Right ventricle myocardium superior (tissue), 1 donor: ENCODE measurements around the gene DCTD. TPM values are rescaled to one million over a fixed set of nuclear protein-coding genes. Genes with fewer than 3 reads are reported as not detected.

ENCODE experiments used
- ATAC-seq: fragments of 200-7000 bp; cut with Tn5 transposase; one replicate; pipeline ENCODE4 v1.9.1; 2020; ENCODE audit warnings: mild to moderate bottlenecking; ENCODE audit not compliant: poor library complexity
- DNase-seq: peaks from one replicate; pipeline ENCODE4 v3.0.0-alpha.2; 2020
- intact Hi-C: fragments of 100-400 bp; cut with DNase I; formaldehyde crosslinking; loops from one replicate; pipeline ENCODE4 v1.11.2; 2022
- total RNA-seq: library from RNA; stranded (reverse); fragmentation: NEBNext Ultra II Directional; extraction: Animal tissue kit (Norgen Biotek cat#: 25700); gene quantifications from one replicate; pipeline ENCODE4 v1.2.1, GENCODE V29; 2021
- donor health status: DM: no; HTN: yes; CAD: no; lungs with severe emphysema.

The DCTD gene
- total RNA-seq, 1 donor from 2014 or later, result 38.0 TPM

DNA sequence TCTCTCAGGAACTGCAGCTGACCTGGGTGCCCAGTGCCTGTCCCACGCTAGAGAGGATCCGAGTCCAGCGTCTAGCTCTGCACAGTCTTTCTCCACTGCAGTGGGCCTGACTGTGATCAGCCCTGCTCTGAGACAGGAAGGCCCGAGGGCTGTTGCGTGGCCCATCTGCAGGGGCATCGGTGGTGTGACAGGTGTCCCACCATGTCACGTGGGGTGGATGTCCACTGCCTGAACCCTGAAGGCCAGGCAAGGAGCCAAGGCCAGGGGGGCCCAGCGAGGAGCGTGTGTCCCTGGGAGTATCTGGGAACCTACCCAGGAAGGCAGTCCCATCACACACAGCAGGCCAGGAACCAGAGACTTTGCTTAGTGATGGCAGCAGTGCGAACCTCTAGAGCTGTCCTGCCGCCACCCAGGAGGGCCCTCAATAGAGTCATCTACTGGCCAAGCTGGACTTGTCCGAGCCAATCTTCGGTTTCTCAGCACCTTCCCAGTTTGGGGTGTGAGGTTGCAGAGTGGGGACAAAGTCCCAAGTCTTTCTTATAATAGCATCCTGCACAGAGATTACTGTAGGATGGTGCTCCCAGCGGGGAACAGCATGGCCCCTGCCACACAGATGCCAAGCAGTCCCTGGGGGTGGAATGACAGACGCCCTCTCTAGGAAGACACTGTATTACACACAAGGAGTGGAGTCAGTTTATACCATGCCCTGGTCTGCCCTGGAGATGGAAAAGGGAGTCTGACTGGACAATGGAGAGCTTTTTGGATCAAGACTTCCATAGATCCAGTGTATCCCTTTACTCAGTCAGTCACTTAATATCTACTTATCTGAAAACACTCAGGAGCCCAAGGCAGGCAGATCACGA is 38.3 kb downstream of the DCTD start:
- intact Hi-C loops, result no loop called here
- ATAC-seq (no peak), DNase-seq (no peak)

DNA sequence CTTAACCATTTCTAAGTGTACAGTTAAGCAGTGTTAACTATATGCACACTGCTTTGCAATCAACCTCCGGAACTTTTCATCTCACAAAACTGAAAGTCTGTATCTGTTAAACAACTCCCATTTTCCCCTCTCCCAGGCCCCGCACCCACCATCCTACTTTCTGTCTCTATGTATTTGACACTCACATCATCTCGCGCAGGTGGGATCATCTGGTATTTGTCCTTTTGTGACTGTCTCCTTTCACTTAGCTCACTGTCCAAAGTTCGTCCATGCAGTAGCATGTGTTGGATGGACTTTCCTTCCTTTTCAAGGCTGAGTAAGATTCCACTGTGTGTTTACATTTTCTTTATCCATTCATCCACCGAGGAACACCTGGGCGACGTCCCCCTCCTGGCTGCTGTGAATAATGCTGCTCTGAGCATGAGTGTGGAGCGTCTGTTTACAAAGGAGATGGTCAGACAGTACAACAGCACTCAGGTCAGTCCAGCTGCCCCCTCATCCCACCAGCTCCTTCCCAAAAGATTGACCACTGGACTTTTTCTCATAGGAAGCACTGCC is 39.8 kb downstream of the DCTD start:
- no peak for DNase-seq
- intact Hi-C loops, result no loop called here

DNA sequence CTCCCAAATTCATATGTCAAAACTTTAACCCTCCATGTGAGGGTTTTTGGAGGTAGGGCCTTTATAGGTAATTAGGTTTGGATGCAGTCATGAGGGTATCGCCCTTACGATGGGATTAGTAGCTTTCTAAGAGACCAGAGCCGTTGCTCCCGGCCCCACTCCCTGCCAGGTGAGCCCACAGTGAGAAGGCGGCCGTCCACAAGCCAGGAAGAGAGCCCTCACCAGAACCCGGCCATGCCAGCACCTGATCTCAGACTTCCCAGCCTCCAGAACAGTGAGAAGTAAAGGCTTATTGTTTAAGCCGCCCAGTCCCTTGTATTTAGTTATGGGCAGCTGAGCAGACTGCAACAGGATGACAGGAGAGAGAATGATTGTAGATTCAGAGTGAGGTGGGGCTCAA is 40.8 kb downstream of the DCTD start:
- no peak for DNase-seq
- ATAC-seq, result no peak
- intact Hi-C loops, result no loop called here

More for the DNA sequence above, 39.8 kb downstream of the DCTD start:
- no peak for ATAC-seq

DNA sequence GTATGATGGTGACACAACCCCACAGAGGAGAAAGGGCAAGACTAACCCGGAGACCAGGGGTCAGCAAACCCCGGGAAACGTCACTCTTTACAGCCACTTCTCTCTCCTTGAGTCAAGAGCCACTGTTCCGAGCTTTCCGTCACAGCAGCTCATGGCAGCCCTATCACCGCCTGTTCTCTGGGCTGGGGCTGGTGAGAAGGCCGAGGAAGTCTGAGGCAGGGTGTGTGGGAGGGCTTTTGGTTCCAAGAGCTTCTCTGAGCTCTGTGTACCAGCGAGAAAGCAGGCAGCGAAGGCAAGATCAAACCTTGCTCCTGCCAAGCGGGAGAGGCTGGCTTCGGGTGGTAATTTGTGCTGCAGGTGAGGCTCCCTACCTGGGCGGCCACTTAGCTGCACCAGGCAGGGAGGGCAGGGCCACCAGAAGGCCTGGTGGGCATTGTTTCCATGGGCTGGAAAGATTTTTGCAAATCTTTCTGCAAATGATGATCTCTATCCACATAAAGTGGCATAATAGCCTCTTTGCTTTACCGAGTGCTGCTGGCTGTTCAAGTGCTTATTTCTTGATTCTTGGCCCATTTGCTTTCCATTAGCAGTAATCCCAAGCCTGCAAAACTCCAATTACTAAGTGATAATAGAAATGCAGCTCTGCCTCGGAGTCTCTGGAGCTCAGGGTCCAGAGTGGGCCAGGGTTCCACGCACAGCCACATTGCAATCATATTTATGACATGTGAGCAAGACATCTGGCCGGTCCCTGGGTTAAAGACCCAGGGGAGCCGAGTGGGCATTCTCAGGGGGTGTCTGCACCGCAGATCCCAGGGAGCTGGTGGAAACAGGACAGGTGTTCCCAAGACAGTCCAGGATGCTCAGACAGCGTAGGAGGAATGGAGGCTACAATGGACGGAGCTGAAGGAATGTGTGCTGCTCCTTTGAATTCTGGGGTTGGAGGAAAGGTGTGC is 41.5 kb downstream of the DCTD start:
- DNase-seq (no peak), ATAC-seq (no peak)
- intact Hi-C loops, result no loop called here

DNA sequence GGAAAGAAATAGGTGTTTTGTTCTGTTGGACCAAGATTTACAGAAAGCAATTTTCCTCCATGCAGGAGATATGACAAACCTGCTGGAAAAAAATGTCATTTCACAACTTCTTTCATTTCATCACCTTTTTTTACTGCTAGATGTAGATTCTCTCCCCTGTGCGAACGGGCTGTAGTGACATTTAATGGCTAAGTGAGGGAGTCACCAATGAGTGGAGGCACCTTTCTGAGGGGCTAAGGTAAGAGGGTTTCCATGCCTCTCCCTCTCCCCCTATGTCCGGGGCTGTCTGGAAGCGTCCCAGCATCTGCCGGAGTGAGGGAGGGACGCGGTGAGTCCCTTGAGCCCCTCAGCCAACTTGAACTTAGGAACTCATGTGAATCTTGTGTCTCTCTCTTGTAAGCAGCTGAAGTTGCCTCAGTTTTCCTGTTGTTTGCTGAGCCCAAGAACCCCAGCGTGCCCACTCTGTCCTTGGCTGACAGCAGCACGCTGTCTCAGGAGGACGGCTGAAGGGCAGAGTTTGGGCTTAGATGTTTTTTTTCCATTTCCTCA is 42.3 kb downstream of the DCTD start:
- DNase-seq (no peak), ATAC-seq (no peak)
- intact Hi-C loops, result no loop called here

DNA sequence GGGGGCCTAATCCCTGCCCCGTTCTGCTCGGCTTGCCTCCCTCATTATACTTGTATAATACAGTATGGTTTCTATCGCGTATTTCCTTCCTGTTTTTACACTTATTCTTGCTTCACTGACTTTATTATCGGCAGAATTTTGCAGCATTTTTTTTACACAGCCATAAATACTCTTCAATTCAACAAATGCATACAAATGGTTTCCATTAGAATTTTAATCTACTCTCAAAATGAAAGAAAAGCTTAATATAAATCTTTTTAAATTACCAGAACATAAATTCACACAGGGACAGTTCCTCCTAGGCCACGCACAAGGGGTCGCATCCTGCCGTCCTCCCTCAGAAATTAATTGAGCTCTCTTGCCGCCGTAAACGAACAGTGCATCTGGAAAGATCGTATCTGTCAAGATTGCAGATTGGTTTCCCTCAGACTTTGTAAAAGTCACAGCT is 42.9 kb downstream of the DCTD start:
- intact Hi-C loops, result no loop called here
- DNase-seq (no peak), ATAC-seq (no peak)

DNA sequence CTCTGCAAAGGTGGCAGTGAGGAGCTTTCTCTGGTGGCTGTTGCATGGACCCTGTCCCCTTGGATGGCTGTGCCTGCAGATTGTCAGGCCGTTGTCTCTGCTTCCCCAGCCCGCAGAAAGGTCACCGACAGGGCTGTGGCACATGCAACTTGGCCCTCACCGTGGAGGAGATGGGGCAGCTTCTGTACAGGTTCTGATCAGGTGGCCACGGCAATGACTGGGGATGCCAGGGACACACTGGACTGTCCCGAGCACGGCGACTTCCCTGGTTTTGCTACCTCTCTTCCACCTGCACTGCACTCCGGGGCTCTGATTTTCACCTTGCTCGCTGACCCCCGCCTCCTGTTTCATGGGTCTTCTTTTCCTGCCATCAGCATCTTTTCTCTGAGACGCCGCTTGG is 43.5 kb downstream of the DCTD start:
- ATAC-seq, result no peak
- no peak for DNase-seq
- intact Hi-C loops, result no loop called here

DNA sequence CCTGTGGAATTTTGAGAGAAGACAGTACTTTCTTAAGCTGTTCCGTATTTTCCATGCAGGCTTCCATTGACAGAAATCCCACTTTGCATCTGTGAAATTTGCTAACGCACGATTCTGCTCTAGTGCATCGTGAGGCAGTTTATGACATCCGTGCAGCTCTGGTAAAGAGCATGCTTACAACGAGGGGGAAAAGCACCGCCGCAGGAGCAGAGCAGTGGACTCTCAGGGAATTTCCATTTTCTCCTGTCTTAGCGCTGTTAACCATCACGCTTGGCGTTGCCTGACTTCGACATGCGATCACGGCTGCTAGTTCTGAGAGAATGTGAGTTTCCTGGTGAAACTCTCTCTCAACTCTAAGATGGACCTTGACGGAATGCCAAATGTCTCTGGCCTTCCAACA is 43.9 kb downstream of the DCTD start:
- intact Hi-C loops, result no loop called here
- ATAC-seq, result no peak
- no peak for DNase-seq

DNA sequence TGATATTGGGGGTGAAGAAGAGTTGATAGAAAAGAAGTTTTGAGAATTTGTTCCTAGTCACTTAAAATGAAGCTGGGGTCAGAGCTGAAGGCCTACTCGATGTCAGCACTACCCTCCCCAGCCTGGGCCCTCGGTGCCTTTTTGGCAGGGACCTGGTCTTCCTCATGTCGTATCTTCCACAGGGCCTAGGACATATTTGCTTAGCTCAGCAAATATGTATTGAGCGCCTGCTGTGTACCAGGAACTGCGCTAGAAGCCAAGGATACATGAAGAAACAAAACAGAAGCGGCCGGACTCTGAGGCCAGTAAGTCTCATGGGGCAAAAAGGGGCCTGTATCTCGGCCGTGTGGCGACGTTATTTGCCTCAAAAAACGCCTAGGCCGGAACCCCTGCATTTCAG is 44.3 kb downstream of the DCTD start:
- no peak for ATAC-seq
- DNase-seq, result no peak
- intact Hi-C loops, result no loop called here

DNA sequence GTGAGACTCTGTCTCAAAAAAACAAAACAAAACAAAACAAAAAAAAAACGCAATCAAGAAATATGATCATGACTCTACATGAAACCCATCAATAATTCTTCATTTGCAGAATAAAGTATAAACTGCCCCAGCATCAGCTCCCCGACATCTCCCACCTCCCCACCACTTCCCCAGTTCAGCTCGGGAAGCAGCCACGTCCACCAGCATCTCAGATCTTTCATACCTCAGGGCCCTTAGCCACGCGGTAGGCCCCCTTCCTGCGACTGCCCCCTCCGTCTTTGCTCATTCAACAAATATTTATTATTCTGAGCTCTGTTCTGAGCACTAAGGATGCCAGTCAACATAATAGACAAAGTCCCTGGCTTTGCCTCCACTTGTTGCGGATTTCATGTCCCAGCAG is 45.6 kb downstream of the DCTD start:
- no peak for ATAC-seq
- intact Hi-C loops, result no loop called here

DNA sequence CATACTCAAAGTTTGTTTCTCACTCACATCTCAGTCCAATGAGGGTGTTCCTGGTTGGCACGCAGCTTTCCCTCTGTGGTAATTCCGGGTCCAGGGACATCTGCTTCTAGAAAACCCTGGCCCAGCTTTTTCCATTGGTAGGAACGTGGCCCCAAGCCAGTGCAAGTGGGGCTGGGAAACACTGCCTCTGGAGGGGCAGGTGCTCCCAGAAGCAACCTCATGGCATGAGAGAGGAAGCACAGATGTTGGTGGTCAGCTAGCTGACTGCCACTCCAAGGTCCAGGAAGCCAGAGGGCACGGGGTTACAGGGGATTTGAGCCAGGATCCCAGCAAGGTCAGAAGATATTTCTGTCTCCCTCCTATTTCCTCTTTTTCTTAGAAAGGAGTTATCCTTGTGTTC is 47.5 kb downstream of the DCTD start:
- no peak for ATAC-seq
- DNase-seq, result no peak
- intact Hi-C loops, result no loop called here

More for the DNA sequence above, 45.6 kb downstream of the DCTD start:
- no peak for DNase-seq

DNA sequence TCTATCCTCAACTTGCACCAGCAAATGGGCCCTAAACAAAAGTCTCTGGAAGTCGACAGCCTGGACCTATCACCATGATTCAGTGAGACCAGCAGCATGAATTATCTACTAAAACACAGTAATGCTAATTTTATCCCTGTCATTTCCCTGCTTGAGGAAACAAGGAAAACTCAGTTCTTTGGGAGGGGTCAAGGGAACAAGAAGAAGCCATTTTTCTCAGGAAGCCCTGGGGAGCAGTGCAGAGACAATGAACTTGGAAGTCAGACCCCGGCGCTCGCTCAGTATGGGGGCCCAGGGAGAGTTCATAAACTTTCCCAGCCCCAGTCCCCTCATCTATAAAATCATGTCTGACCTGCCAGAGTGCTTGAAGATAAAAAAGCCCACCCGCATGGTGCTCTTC is 50.4 kb downstream of the DCTD start:
- intact Hi-C loops, result no loop called here
- no peak for DNase-seq
- no peak for ATAC-seq

DNA sequence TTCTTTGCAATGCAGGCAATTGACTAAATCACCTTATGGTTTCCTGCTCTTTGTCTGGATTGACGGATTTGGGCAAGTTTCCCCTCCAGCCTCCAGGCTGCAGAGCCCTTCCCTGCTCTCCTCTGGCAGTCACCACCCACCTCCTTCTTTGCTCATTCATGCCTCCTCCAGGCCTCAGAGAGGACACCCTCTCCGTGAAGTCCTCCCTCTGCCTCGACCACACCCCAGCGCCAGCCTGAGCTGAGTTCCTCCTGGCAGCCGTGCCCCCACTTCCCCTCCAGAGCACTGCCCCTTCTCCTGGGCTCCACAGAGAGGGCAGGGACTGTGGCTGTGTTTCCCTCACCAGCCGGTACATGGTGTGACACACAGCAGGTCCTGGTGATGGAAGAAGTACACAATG is 53.7 kb downstream of the DCTD start:
- DNase-seq, result no peak
- no peak for ATAC-seq
- intact Hi-C loops, result no loop called here

DNA sequence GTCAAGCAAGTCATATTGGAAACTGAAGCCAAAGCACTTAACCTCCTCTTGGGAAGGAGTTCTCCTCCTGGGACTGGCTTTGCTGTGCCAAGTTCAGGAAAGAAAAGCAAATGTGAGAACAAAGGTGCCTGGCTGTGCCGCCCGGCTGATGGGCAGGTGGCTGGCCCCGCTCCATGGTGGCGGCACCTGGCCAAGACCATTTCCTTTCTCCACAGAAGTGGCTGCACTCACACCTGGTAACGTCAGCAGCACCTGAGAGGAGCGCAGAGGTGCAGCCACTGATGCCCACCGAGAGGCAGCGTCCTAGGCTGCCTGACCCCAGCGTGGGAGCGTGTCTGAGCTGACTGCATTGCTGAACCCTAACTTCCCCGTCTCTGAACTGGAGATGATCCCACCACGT is 54.3 kb downstream of the DCTD start:
- no peak for ATAC-seq
- intact Hi-C loops, result no loop called here
- DNase-seq, result no peak

DNA sequence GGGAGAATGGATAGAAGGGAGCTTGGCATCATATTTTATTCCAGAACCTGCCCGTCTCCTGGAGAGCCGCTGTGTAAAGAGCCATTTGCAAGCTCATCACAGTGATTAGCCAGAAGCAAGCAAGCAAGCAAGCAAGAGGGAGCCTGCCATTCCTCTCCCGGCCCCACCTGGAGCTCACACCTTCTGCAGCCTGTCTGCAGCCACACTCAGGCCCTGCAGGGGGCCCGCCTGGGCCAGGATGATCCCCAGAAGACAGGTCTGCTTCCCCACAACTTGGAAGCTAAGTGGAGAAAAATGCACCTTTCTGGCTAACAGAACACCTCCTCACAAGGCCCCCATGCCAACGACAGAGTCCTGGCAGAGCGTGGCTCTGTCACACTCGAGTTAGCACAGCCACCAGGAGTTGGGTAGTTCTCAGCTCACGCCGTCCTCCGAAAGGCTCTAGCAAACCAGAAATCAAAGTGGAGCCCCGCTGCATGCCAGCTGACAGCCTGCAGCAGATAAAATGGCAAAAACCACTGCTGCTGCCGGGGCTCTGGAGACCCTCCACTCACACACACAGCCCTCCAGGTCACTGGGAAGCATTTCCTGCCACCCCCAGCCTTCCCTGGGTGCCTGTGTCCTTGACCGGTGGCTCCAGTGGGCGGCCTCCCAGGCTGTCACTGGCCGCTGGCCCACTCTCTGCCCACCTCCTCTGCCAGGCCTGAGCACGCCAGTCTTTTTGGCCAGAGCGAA is 54.9 kb downstream of the DCTD start:
- ATAC-seq (no peak), DNase-seq (no peak)
- intact Hi-C loops, result no loop called here

DNA sequence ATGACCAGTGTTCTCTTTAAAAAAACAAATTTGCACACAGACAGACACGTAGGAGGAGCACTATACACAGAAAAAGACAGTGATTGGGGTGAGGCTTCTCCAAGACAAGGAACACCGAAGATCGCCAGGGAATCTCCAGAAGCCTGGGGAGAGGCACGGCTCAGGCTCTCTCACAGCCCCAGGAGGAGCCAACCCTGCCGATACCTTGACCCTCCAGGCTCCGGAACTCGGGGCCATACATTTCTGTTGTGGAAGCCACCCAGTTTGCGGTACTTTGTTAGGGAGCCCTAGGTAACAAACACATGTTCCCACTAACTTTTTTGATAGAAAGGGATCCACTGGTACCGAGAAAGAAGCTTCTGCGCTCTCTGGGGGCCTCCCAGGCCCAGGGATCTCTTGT is 55.8 kb downstream of the DCTD start:
- DNase-seq (no peak), ATAC-seq (no peak)
- intact Hi-C loops, result no loop called here

DNA sequence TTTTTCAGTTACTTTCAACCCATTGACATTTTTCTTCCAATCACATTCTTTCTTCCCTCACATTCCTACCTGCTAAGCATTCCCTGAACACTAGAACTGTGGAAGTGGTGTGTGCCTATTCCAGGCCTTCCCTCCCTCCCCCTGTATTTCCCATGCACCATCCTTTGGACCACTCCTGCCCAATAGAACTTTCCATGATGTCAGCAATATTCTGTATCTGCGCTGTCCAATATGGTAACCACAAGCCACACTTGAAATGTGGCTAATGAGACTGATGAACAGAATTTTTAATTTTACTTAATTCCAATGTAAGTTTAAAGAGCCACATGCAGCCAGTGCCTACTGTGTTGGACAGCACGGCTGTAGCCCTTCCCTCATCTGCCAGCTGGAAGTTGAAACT is 57.5 kb downstream of the DCTD start:
- DNase-seq (no peak), ATAC-seq (no peak)
- intact Hi-C loops, result no loop called here

DNA sequence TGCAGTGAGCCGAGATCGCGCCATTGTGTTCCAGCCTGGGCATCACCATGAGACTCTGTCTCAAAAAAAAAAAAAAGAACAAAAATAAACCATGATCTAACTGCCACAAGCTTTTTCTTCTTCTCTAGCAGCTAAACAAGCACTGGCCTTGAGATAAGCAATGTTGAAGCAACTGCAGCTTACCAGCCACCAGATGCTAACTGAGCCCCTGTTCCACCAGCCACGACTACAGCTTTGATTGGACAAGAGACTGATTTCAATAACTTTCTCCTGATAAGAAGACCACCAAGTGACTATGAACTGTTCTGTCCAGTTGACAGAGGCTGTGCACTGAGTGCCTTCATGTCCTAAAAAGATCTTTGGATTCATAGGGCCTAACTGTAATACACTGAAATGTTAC is 58.5 kb downstream of the DCTD start:
- DNase-seq, result no peak
- intact Hi-C loops, result no loop called here
- no peak for ATAC-seq

DNA sequence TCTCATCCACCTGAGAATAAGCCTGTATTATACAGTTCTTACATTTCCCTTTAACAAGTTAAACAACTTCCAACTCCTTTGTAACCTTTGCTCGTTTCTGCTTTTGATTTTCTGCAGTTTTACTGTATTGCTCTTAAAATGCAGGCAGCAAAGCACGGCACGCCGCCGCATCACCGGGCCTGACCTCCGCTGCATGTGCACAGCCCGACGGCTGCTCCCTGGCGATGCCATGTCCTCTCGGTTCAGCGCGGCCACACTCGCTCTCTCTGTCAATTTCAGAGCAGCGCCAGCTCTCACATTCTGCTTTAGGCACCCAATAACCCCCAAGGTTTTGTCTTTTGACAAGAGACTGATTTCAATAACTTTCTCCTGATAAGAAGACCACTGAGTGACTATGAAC is 60.3 kb downstream of the DCTD start:
- no peak for ATAC-seq

More for the DNA sequence above, 60.3 kb downstream of the DCTD start:
- DNase-seq, result no peak
- intact Hi-C loops, result no loop called here
